ENCODE measurements around the gene OGDHL. TPM values are rescaled to one million over a fixed set of nuclear protein-coding genes. Genes with fewer than 3 reads are reported as not detected.
A peak's percentile ranks its signal among the peaks of the same experiment; 100 is the strongest.
"Not testable (repeated sequence)": the region's sequence is repeated elsewhere in the genome, so short reads cannot be mapped to it uniquely, and the experiment has no call there.

OGDHL gene
- polyA plus RNA-seq (ENCODE audit: insufficient read depth in 1 of 5, insufficient read length in 5 of 5, low replicate concordance in 1 of 5), result 1 to 10 TPM in 1 of 5 donors, under 1 TPM in 4; 0.45 to 1.6 (median 0.60) TPM
- long read RNA-seq, donor 1, result 0 reads
- long read RNA-seq, donor 2, result 0 reads
- long read RNA-seq, donor 3, result 0 reads
- long read RNA-seq, donor 4, result 0 reads
- long read RNA-seq, donor 5, result 0 reads
- long read RNA-seq, donor 6, result 0 reads
- long read RNA-seq, donor 7, result 0 reads
- long read RNA-seq, donor 8, result 0 reads

- DNase-seq, result peak; percentile 56 to 62
These were observed at the start of gene OGDHL for GRCh38 chr10:49761789-49762565. TSS of gene OGDHL (minus strand) at chr10:49762323. CDS start at chr10:49758592, 3,731 bp downstream.

DNA sequence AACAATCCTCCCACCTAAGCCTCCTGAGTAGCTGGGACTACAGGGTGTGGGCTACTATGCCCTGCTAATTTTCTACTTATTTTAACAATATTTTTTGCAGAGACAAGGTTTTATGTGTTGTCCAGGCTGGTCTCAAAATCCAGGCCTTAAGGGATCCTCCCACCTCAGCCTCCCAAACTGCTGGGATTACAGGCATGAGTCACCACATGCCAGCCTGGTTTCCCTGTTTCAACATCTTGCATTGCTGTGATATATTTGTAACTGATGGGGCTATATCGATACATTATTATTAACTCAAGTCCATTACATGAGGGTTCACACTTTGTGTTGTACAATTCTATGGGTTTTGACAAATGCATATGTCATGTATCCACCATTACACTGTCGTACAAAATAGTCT lies 41.9 kb upstream of the OGDHL start:
- DNase-seq, result no peak

DNA sequence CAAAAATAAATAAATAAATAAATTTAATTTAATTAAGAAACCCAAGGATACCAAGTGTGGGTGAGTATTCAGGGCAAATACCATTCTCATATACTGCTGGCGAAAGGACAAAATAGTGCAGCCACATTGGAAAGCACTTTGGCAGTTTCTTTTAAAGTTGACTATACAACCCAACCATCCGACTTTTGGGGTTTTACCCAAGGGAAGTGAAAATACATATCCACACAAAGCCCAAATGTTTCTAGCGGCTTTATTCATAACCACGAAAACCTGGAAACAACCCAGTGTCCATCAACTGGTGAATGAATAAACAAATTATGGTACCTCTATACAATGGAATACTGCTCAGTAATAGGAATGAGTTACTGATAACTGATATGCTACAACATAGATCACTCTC lies 36.2 kb upstream of the OGDHL start:
- no peak for DNase-seq

GRCh38 chr10:49791100-49791499 lies 29.0 kb upstream of the OGDHL start:
- no peak for DNase-seq

DNA sequence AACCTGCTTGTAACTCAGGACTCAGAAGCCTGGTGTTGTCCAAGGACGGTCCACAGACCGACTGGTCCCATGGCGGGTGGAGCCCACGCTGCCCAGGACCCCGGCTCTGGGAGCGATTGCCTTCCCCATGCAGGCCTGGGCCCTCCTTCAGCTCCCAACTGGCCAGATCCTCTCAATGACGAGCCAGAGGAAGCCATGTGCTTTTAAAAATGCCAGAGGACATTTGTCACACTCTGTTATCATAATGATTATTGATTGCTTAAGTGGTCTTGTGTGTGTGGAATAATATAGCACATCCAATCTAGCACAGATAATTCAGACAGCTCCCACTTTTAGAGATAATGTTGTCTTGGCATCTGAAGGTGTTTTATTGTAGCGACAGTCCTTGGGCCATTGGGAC lies 22.6 kb upstream of the OGDHL start:
- DNase-seq, result no peak

DNA sequence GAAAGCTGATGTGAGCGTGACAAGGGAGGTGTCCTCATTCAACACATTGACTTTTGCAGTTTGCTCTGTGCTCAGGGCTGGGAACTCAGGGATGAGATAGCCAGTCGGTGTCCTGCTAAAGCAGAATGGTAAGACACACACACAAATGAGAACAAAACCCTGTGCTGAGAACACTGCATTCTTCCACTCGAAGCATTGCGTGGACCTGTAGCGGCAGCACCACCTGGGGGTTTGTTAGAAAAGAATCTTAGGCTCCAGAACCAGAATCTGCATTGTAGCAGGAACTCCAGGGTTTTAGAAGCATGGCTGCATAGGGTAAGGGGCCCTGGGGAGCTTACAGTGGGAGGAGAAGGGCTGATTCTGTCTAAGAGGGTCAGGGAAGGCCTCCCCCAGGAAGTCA lies 21.5 kb upstream of the OGDHL start:
- no peak for DNase-seq

GRCh38 chr10:49781247-49781646 lies 19.1 kb upstream of the OGDHL start:
- DNase-seq, result no peak

- DNase-seq, result no peak
These were observed 16.1 kb upstream of the OGDHL start for GRCh38 chr10:49778197-49778596.

- DNase-seq, result no peak
These were observed 14.7 kb upstream of the OGDHL start for GRCh38 chr10:49776851-49777250.

GRCh38 chr10:49775014-49775413 lies 12.9 kb upstream of the OGDHL start:
- DNase-seq, result no peak

DNA sequence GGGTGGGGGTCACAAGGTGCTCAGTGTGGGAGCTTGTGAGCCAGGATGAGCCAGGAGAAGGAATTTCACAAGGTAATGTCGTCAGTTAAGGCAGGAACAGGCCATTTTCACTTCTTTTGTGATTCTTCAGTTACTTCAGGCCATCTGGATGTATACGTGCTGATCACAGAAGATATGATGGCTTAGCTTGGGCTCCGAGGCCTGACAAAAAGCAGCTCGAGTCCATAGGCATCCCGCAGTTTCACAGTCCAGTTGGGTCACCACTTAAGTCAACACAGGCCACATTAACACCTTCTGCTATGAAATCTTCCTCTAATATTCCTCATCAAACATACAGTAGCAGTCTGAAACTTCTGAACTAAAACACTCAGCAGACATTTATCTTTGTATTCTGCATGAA lies 10.8 kb upstream of the OGDHL start:
- not testable (repeated sequence) for DNase-seq

GRCh38 chr10:49771046-49771445 lies 8.9 kb upstream of the OGDHL start:
- not testable (repeated sequence) for DNase-seq

- DNase-seq, result no peak
These were observed 7.6 kb upstream of the OGDHL start for GRCh38 chr10:49769692-49770091.

- DNase-seq, result no peak
These were observed 6.6 kb upstream of the OGDHL start for GRCh38 chr10:49768731-49769130.

DNA sequence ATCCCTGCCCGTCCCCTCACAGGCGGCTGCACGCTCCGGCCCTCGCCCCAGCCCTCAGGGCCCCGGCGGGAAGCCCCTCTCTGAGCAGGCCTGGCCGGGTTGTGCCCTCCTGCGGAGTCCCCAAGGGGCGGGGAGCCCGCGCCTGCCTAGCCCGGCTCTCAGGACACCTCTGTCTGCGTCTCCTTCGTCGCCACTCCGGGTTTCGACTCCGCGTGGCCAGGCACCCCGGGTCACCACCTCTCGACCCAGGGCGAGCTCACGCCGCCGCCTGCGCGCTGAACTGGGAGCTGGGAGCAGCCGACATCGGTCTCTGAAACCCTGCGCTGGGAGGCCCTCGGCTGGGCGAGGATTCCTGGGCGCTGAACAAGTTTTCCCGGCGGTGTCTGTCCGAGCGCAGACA lies 6.2 kb upstream of the OGDHL start:
- no peak for DNase-seq

- no peak for DNase-seq
These were observed 5.6 kb upstream of the OGDHL start for GRCh38 chr10:49767752-49768151.

DNA sequence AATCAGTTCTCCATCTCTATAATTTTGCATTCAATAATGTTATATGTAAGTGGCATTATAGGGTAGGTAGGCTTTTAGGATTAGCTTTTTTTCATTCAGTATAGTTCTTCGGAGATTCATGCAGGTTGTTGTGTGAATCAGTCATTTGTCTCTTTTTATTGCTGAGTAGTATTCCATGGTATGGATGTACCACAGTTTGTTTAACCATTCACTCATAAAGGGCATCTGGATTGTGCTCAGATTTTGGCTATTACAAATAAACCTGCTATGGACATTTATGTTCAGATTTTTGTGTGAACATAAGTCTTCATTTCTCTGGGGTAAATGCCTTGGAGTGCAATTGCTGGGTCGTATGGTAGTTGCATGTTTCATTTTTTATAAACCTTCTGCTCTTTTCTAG lies 4.4 kb upstream of the OGDHL start:
- DNase-seq, result no peak

- no peak for DNase-seq
These were observed 399 bp upstream of the OGDHL start for GRCh38 chr10:49762566-49762877.

GRCh38 chr10:49761201-49761788 lies 828 bp downstream of the OGDHL start:
- DNase-seq, result no peak

- DNase-seq, result no peak
These were observed 1.3 kb downstream of the OGDHL start for GRCh38 chr10:49760789-49761188.

DNA sequence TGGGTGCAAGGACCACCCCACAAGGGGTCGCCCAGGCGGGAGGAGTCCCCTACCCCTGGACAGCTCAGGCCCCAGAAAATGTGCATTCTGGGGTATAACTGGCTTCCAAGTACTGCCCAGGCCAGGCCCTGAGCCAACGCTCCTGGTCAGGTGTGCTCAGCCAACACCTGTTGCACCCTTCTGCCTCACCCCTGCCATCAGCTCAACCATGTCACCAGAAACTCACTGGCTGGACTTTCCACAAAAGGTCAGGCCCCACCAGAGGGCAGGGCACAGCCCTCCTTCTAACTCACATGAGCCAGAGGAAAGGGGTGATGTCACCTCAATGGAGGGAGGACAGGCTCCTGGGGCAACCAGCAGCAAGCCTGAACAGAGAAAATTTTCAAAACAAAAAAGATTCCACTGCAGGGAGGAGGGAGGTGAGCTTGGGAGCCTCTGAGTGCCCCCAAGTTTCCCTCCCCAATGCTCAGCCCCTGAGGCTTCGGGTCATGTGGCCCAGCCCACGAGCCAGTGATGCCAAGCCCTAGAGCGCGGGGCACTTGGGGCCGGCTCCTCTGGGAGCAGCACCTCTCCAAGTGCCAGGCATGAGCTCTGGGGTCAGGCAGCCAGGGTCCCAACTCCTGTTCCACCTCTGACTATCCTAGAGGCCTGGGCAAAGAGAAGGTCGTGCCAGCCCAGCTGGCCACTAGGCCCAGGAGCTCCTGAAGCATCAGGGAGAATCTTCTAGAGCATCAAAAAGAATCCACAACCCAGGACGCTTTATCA lies 2.2 kb downstream of the OGDHL start:
- DNase-seq, result no peak

GRCh38 chr10:49758249-49758930 lies 3.7 kb downstream of the OGDHL start:
- no peak for DNase-seq
